IMR-90 (cell line): ENCODE results near the gene F2RL3. TPM values are rescaled to one million over a fixed set of nuclear protein-coding genes. Genes with fewer than 3 reads are reported as not detected.

ENCODE experiments used
- ATAC-seq: fragments of 200-7000 bp; cut with Tn5 transposase; 2 replicates; pipeline ENCODE4 v1.9.1; 2020; ENCODE audit warnings: low read depth, mild to moderate bottlenecking, moderate library complexity
- BruUV-seq: library from RNA; stranded (reverse); fragments of 400-500 nt; replicated peaks from 2 replicates; lab custom pipeline; 2021; lab: Mats Ljungman, UMichigan
- CTCF ChIA-PET: fragments of 300-600 bp; formaldehyde crosslinking; extraction: SDS; loops from one replicate; lab custom pipeline; 2021; ENCODE audit warnings: antibody characterized with exemption; lab: Yijun Ruan, JAX
- POLR2A ChIA-PET: fragments of 300-600 bp; sonication (Branson Sonifier 250); formaldehyde crosslinking; loops from one replicate; lab custom pipeline; 2022; ENCODE audit warnings: antibody characterized with exemption; ENCODE audit not compliant: unreplicated experiment; lab: Charles Lee
- DNase-seq: peaks from one replicate; pipeline ENCODE4 v3.0.0; 2013
- H2AFZ ChIP-seq: replicated peaks from 2 replicates; pipeline ENCODE3; 2013; ENCODE audit warnings: low read length, mild to moderate bottlenecking; ENCODE audit not compliant: poor library complexity
- H2AK5ac ChIP-seq: 2 replicates; pipeline ENCODE4 v1.6.1; 2013; ENCODE audit warnings: low read depth, low read length, inconsistent platforms
- H2AK9ac ChIP-seq: replicated peaks from 2 replicates; pipeline ENCODE3; 2013; ENCODE audit warnings: mild to moderate bottlenecking, low read depth, low read length, moderate library complexity; ENCODE audit not compliant: poor library complexity
- H2BK120ac ChIP-seq: 2 replicates; pipeline ENCODE4 v1.6.1; 2013; ENCODE audit warnings: low read depth, low read length, inconsistent platforms
- H2BK15ac ChIP-seq: 3 replicates; pipeline ENCODE4 v1.6.1; 2013; ENCODE audit warnings: low read depth, low read length, inconsistent platforms
- H2BK20ac ChIP-seq: 2 replicates; pipeline ENCODE4 v1.6.1; 2013; ENCODE audit warnings: low read depth, mild to moderate bottlenecking, inconsistent platforms, low read length, moderate library complexity
- H2BK5ac ChIP-seq: 2 replicates; pipeline ENCODE4 v1.6.1; 2013; ENCODE audit warnings: mild to moderate bottlenecking, low read depth, low read length, inconsistent platforms; ENCODE audit not compliant: poor library complexity, severe bottlenecking
- H3K14ac ChIP-seq: replicated peaks from 2 replicates; pipeline ENCODE4 v1.6.1; 2013; ENCODE audit warnings: low read depth, low read length, inconsistent platforms
- H3K18ac ChIP-seq: 2 replicates; pipeline ENCODE4 v1.6.1; 2013; ENCODE audit warnings: low read depth, low read length, control low read depth
- H3K23ac ChIP-seq: 2 replicates; pipeline ENCODE4 v1.6.1; 2013; ENCODE audit warnings: low read depth, low read length, inconsistent platforms
- H3K27ac ChIP-seq: 2 replicates; pipeline ENCODE4 v1.5.1; 2013; ENCODE audit warnings: mild to moderate bottlenecking, control low read depth, low read length; ENCODE audit not compliant: insufficient read depth
- H3K27me3 ChIP-seq: 2 replicates; pipeline ENCODE4 v1.6.1; 2013; ENCODE audit warnings: low read length; ENCODE audit not compliant: control insufficient read depth, insufficient read depth
- H3K36me3 ChIP-seq: 2 replicates; pipeline ENCODE4 v1.6.1; 2013; ENCODE audit warnings: low read length, mixed read lengths; ENCODE audit not compliant: control insufficient read depth, insufficient read depth
- H3K4ac ChIP-seq: 2 replicates; pipeline ENCODE4 v1.6.1; 2013; ENCODE audit warnings: low read depth, low read length, inconsistent platforms
- H3K4me1 ChIP-seq: 2 replicates; pipeline ENCODE4 v1.6.1; 2013; ENCODE audit warnings: low read length, mixed read lengths; ENCODE audit not compliant: control insufficient read depth, insufficient read depth
- H3K4me2 ChIP-seq: 2 replicates; pipeline ENCODE4 v1.6.1; 2013; ENCODE audit warnings: low read depth, mild to moderate bottlenecking, control low read depth, low read length, moderate library complexity
- H3K4me3 ChIP-seq: 2 replicates; pipeline ENCODE4 v1.5.1; 2013; ENCODE audit warnings: low read depth, mild to moderate bottlenecking, control low read depth, low read length, moderate library complexity; ENCODE audit not compliant: insufficient read depth
- H3K56ac ChIP-seq: 2 replicates; pipeline ENCODE4 v1.6.1; 2013; ENCODE audit warnings: low read length, inconsistent platforms; ENCODE audit not compliant: insufficient read depth; ENCODE audit errors: extremely low read depth
- H3K79me1 ChIP-seq, 2 experiments: 2 replicates each; pipeline ENCODE4 v1.6.1; 2013; ENCODE audit warnings: low read length in 2 of 2, inconsistent platforms in 1 of 2, low read depth in 1 of 2
- H3K9ac ChIP-seq: 2 replicates; pipeline ENCODE4 v1.6.1; 2013; ENCODE audit warnings: low read depth, low read length, control low read depth
- H3K9me1 ChIP-seq: 2 replicates; pipeline ENCODE4 v1.6.1; 2013; ENCODE audit warnings: low read length, inconsistent platforms; ENCODE audit not compliant: insufficient read depth
- H3K9me3 ChIP-seq: 2 replicates; pipeline ENCODE4 v1.6.1; 2013; ENCODE audit warnings: low read length; ENCODE audit not compliant: control insufficient read depth, insufficient read depth
- H4K20me1 ChIP-seq: 2 replicates; pipeline ENCODE4 v1.6.1; 2013; ENCODE audit warnings: low read length, inconsistent platforms; ENCODE audit not compliant: insufficient read depth
- H4K5ac ChIP-seq: 2 replicates; pipeline ENCODE4 v1.6.1; 2013; ENCODE audit warnings: mild to moderate bottlenecking, low read depth, low read length, control low read depth
- H4K8ac ChIP-seq, 2 experiments: 2 replicates each; pipeline ENCODE4 v1.6.1; 2013; ENCODE audit warnings: low read depth in 2 of 2, low read length in 2 of 2, control low read depth in 1 of 2, inconsistent platforms in 1 of 2
- H4K91ac ChIP-seq: 2 replicates; pipeline ENCODE4 v1.6.1; 2013; ENCODE audit warnings: low read depth, low read length, inconsistent platforms; ENCODE audit not compliant: insufficient read depth
- BHLHE40 ChIP-seq: fragments of 150-350 bp; IDR thresholded peaks from 2 replicates; pipeline ENCODE4 v1.6.1; 2016; ENCODE audit warnings: mild to moderate bottlenecking, low read depth, low read length
- CEBPB ChIP-seq: IDR thresholded peaks from 2 replicates; pipeline ENCODE4 v1.6.1; 2012; ENCODE audit warnings: low read depth, low read length, improper control_type of control experiment
- CHD1 ChIP-seq: IDR thresholded peaks from 2 replicates; pipeline ENCODE4 v1.6.1; 2012; ENCODE audit warnings: low read depth, low read length, improper control_type of control experiment
- CTCF ChIP-seq: conservative IDR thresholded peaks from 2 replicates; pipeline ENCODE4 v1.5.1; 2012; ENCODE audit warnings: mild to moderate bottlenecking, low read depth, low read length, improper control_type of control experiment
- ELK1 ChIP-seq: fragments of 150-350 bp; IDR thresholded peaks from 2 replicates; pipeline ENCODE4 v1.6.1; 2016; ENCODE audit warnings: low read depth, mild to moderate bottlenecking, low read length, moderate library complexity, borderline replicate concordance
- FOS ChIP-seq: fragments of 150-350 bp; IDR thresholded peaks from 2 replicates; pipeline ENCODE4 v1.6.1; 2016; ENCODE audit warnings: low read depth, low read length
- MAFK ChIP-seq: IDR thresholded peaks from 2 replicates; pipeline ENCODE4 v1.6.1; 2012; ENCODE audit warnings: low read depth, low read length, improper control_type of control experiment
- MAZ ChIP-seq: IDR thresholded peaks from 2 replicates; pipeline ENCODE4 v1.6.1; 2012; ENCODE audit warnings: low read depth, mild to moderate bottlenecking, low read length, improper control_type of control experiment, moderate library complexity, borderline replicate concordance
- MXI1 ChIP-seq: IDR thresholded peaks from 2 replicates; pipeline ENCODE4 v1.6.1; 2012; ENCODE audit warnings: low read depth, mild to moderate bottlenecking, low read length, moderate library complexity, borderline replicate concordance
- NFE2L2 ChIP-seq: fragments of 150-350 bp; IDR thresholded peaks from 2 replicates; pipeline ENCODE4 v1.6.1; 2016; ENCODE audit warnings: low read depth, mild to moderate bottlenecking, low read length
- POLR2A ChIP-seq: IDR thresholded peaks from 2 replicates; pipeline ENCODE4 v1.6.1; 2012; ENCODE audit warnings: mild to moderate bottlenecking, low read depth, low read length
- RAD21 ChIP-seq: IDR thresholded peaks from 2 replicates; pipeline ENCODE4 v1.6.1; 2012; ENCODE audit warnings: low read length, improper control_type of control experiment
- RCOR1 ChIP-seq: IDR thresholded peaks from 2 replicates; pipeline ENCODE4 v1.6.1; 2012; ENCODE audit warnings: mild to moderate bottlenecking, low read length, improper control_type of control experiment; ENCODE audit not compliant: insufficient replicate concordance
- RFX5 ChIP-seq: IDR thresholded peaks from 2 replicates; pipeline ENCODE4 v1.8.0; 2012; ENCODE audit warnings: low read depth, mild to moderate bottlenecking, low read length, moderate library complexity
- SMC3 ChIP-seq: fragments of 150-350 bp; IDR thresholded peaks from 2 replicates; pipeline ENCODE4 v1.6.1; 2016; ENCODE audit warnings: low read depth, mild to moderate bottlenecking, antibody characterized with exemption, low read length, moderate library complexity
- USF2 ChIP-seq: fragments of 150-350 bp; IDR thresholded peaks from 2 replicates; pipeline ENCODE4 v1.6.1; 2017; ENCODE audit warnings: mild to moderate bottlenecking, antibody characterized with exemption, low read length, low read depth
- WGBS, 2 experiments: methylation state at CpG; one replicate each; pipeline versions ENCODE4 v1.1.5 to v1.1.7; 2013; ENCODE audit warnings: missing lambda C conversion rate in 2 of 2; ENCODE audit not compliant: insufficient read length in 1 of 2; ENCODE audit errors: extremely low coverage in 2 of 2; 5-methylcytosine and 5-hydroxymethylcytosine counted together
- dilution Hi-C: fragments of 300-500 bp; cut with HindIII; formaldehyde crosslinking; loops from one replicate; pipeline ENCODE4 v1.14.3; 2018; ENCODE audit warnings: low sequenced_read_pairs; ENCODE audit not compliant: unreplicated experiment
- in situ Hi-C: fragments of 300-500 bp; cut with MboI; formaldehyde crosslinking; loops from 3 replicates; pipeline ENCODE4 v1.14.3; 2019; ENCODE audit warnings: low sequenced_read_pairs, inconsistent platforms, mixed read lengths
- intact Hi-C: fragments of 100-400 bp; cut with micrococcal nuclease; formaldehyde crosslinking; loops from 2 replicates; pipeline ENCODE4 v1.10.0; 2022
- polyA plus RNA-seq, 3 experiments: library from polyadenylated mRNA; depleted of rRNA; stranded (reverse); fragments of >200 nt; gene quantifications; 2 replicates each; pipeline ENCODE4 v1.2.3, GENCODE V29; 2012; ENCODE audit warnings: low replicate concordance in 1 of 3
- total RNA-seq: library from RNA; depleted of rRNA; stranded (reverse); fragments of >200 nt; gene quantifications from 2 replicates; pipeline ENCODE4 v1.2.3, GENCODE V29; 2012

F2RL3 gene
- total and polyA plus RNA-seq, 2 of the 4 experiments (the other 2 are of a cell fraction): 0.03 TPM; not detected in 1

DNA sequence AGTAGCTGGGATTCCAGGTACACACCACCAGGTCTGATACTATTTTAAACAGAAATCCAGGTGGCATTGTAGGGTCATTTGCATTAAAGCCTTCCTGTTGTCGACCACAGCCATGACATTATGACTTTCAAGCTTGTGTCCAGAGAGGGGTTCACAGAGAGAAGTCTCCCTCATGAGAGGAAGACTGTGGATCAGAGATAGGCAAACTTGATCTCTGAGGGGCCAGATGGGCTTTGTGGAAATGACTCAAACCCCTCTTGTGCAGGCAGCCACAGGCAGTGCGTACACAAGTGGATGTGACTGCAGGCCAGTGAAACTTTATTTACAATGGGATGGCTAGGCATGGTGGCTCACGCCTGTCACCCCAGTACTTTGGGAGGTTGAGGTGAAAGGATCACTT, 27.8 kb upstream of the F2RL3 start:
- H3K9me1 ChIP-seq: peaks cover 3% of the 10 kb centered on the region; the same call in 1 of the 2 replicates
- no peak overlapping the region for H3K23ac ChIP-seq
- DNase-seq (no peak), ATAC-seq (no peak)
- H3K27me3 ChIP-seq: no peaks in the 10 kb centered on the region
- CTCF ChIA-PET: no interaction called here
- no peak overlapping the region for H3K4ac ChIP-seq
- no peaks in the 10 kb centered on the region for H4K20me1 ChIP-seq
- peak overlapping the region; percentile 21; the same call in 1 of the 2 replicates for H2BK20ac ChIP-seq
- H3K9me3 ChIP-seq: no peaks in the 10 kb centered on the region
- no peak overlapping the region for H2AFZ ChIP-seq
- H3K4me1 ChIP-seq: peaks cover 2% of the 10 kb centered on the region; the same call in 1 of the 2 replicates
- no peak overlapping the region for H3K56ac ChIP-seq
- no peak overlapping the region for H2BK15ac ChIP-seq
- peak overlapping the region; percentile 70 for H2AK9ac ChIP-seq
- H3K18ac ChIP-seq: no peak overlapping the region
- H4K8ac ChIP-seq: no peak overlapping the region
- dilution Hi-C loops (no loop called here), intact Hi-C loops (no loop called here), in situ Hi-C loops (no loop called here)
- H3K79me1 ChIP-seq: peaks cover 8 to 23% of the 10 kb centered on the region in 2 experiments; a peak in 3 of 4 replicates
- H2AK5ac ChIP-seq: no peak overlapping the region
- H3K4me2 ChIP-seq: no peak overlapping the region
- no peak overlapping the region for H2BK120ac ChIP-seq
- peaks cover 51% of the 10 kb centered on the region for H3K36me3 ChIP-seq
- POLR2A ChIA-PET: no interaction called here
- no peak overlapping the region for H3K14ac ChIP-seq
- BruUV-seq: no TSS peak
- H3K9ac ChIP-seq: no peak overlapping the region
- WGBS, 2 experiments: no CpG with 5 or more reads among the region's 3 CpGs
- no peak overlapping the region for H2BK5ac ChIP-seq
- H4K5ac ChIP-seq: no peak overlapping the region
- H3K4me3 ChIP-seq: no peak overlapping the region
- H3K27ac ChIP-seq: no peak overlapping the region
- TF ChIP-seq USF2 (no peak), MAFK (no peak), MAZ (no peak), CHD1 (no peak), BHLHE40 (no peak), CTCF (no peak), MXI1 (no peak), SMC3 (no peak), RAD21 (no peak), FOS (no peak), CEBPB (no peak), NFE2L2 (no peak), POLR2A (no peak), ELK1 (no peak), RCOR1 (no peak), RFX5 (no peak)
- H4K91ac ChIP-seq: no peak overlapping the region
